HG03558 (cell line): ENCODE results near the gene ACSBG1.

Source experiments
- ATAC-seq: cut with Tn5 transposase; IDR thresholded peaks from one replicate; pipeline ENCODE4 v1.9.1; 2021; ENCODE audit warnings: moderate number of reproducible peaks; ENCODE audit not compliant: unreplicated experiment; ENCODE audit errors: extremely low read depth

The ACSBG1 gene, protein sequence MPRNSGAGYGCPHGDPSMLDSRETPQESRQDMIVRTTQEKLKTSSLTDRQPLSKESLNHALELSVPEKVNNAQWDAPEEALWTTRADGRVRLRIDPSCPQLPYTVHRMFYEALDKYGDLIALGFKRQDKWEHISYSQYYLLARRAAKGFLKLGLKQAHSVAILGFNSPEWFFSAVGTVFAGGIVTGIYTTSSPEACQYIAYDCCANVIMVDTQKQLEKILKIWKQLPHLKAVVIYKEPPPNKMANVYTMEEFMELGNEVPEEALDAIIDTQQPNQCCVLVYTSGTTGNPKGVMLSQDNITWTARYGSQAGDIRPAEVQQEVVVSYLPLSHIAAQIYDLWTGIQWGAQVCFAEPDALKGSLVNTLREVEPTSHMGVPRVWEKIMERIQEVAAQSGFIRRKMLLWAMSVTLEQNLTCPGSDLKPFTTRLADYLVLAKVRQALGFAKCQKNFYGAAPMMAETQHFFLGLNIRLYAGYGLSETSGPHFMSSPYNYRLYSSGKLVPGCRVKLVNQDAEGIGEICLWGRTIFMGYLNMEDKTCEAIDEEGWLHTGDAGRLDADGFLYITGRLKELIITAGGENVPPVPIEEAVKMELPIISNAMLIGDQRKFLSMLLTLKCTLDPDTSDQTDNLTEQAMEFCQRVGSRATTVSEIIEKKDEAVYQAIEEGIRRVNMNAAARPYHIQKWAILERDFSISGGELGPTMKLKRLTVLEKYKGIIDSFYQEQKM

DNA sequence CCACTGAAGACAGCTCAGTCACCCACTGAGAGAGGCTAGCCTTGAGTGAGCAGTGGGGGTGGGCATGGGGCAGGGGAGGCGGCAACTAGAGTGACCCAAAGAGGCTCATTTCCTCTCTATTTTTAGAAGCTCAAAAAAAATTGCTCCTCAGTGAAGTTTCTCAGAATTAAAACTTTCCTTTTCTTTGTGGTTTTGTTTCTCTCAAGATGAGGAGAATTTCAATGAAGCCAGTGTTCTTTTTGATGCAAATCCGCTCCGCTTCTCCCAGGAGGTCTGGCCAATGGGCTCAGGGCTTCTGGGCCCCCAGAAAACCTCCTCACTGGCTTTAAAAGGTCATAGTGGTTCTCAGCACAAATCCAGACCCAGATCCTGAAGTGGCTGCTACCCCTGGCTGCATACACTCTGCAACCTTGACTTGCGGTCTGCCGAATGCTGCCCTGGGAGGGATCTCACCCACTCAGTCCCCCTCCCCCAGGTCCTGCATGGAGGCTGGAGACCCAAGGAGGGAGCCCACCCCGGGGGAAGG, at the start of gene ACSBG1:
Gene ACSBG1, minus strand, starts transcription at position 51 of the 526 bp plus-strand sequence. CDS start 64 bp downstream, outside the sequence.
- ATAC-seq, result no peak

- no peak for ATAC-seq
Measured at GRCh38 chr15:78282324-78282723, 48.0 kb upstream of the ACSBG1 start.

GRCh38 chr15:78280319-78281072, 46.1 kb upstream of the ACSBG1 start:
- ATAC-seq, result no peak

- no peak for ATAC-seq
Measured at GRCh38 chr15:78276064-78276943, 41.9 kb upstream of the ACSBG1 start.

- no peak for ATAC-seq
Measured at GRCh38 chr15:78274994-78275393, 40.6 kb upstream of the ACSBG1 start.

- no peak for ATAC-seq
Measured at GRCh38 chr15:78272776-78273175, 38.4 kb upstream of the ACSBG1 start.

DNA sequence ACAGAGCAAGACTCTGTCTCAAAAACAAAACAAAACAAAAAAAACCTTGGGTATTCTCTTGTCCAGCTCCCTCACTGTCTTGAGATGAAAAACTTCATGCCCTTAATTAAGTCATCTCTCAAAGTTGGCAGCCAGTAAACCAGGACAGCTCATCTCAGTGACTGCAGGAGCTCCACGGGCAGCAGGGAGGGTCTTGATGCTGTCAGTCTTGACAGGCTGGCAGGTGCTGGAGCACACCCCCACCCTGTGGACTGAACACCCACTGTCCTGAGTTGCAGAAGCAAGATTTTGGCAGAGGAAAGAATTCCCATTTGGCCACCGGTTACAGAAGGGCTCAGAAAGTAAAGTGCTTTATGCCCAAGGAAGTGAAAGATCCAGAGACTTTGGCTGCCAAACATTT, 38.0 kb upstream of the ACSBG1 start:
- ATAC-seq, result no peak

GRCh38 chr15:78266806-78267205, 32.4 kb upstream of the ACSBG1 start:
- ATAC-seq, result no peak

DNA sequence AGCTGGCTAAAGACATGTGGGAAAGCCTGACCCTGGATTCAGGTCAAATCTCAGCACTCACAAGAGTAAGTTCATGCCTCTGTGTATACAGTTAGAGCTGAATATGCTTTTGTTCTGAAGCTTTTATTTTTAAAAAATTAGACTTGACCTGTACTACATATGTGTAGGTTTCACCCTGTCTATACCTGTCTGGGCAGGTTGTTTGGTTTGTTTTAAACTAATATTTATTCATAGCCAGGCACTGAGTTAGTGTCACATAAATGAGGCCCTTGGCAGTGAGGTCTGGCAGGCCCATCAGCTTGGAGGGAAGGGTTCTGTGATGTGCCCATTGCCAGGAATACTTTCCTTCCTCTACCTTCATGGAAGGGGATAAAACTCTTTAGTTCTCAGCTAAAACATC, 31.9 kb upstream of the ACSBG1 start:
- ATAC-seq, result no peak

DNA sequence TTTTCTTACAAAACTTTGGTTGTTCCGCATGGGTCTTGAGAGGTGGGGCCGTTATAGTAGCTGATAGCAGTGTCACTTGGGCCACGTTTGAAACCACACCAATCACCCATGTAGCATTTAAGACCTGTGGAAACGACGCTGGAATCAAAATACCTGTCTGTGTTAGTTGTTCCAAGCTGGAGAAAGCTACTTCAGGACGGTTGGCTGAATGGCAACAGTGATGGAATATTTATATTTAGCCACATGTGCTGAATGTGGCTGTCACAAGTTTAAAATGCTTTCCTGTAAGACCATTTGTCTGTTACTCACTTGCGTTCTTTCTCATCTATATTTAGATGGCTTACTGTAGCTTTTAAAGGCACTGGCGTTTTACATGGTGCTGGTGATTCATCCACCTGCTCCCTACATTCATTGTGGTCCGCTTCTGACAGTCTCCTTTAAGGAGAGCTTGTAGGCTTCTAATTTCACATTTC, 31.4 kb upstream of the ACSBG1 start:
- ATAC-seq, result no peak

DNA sequence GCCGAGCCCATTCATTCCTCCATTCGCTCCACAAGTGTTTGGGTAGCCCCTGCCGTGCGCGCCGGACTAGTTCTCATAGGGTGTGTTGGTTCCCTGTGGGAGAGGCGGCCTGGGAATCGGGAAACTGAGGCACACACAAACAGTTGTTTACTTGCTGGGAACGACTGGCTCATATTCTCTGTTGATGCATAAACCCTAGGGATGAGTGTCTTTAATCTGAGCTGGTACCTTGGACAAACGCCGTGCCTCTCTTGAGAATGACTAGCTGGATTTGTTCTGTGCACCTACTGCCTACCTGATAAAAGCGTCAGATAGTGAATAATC, 30.7 kb upstream of the ACSBG1 start:
- no peak for ATAC-seq

GRCh38 chr15:78264304-78265136, 30.2 kb upstream of the ACSBG1 start, which contains the start of gene DNAJA4:
Gene DNAJA4 (plus strand): TSS chr15:78264562. CDS start chr15:78264764, 202 bp downstream.
- no peak for ATAC-seq

DNA sequence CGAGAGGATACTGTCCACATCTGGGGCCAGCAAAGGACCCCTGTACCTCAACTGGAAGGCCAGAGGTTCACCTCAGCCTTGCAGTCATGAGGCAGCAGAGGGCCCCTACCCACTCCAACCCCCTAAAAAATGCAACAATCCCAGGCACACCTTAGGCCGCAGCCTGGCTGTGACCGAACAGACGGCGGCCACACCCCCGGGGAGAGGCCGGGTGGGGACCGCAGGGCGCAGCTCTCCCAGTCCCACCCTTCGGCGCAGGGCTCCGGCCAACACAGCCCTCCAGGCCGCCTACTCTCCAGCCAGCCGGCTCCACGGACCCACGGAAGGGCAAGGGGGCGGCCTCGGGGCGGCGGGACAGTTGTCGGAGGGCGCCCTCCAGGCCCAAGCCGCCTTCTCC, 29.5 kb upstream of the ACSBG1 start:
- ATAC-seq, result no peak

DNA sequence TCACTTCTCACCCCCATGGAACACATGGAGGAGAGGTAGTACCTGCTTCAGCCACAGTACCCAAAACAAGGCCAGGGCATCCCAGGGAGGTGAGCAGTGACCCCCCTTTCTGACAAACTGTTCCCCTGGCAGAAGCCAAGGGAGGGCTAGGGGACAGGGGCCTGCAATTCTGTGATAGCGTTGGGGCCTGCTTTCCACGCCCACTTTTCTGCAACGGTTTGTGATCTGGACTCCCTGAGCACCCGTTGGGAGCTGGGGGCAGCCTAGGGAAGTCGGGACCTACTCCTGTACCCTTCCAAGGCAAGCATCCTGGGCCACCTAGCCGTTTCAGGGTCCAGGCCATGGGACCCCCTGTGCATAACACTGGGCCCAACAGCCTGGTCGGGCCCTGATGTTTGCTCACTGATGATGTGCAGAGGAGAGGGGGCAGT, 29.0 kb upstream of the ACSBG1 start:
- ATAC-seq, result no peak

GRCh38 chr15:78261062-78261461, 26.7 kb upstream of the ACSBG1 start:
- no peak for ATAC-seq

GRCh38 chr15:78260489-78260888, 26.1 kb upstream of the ACSBG1 start:
- ATAC-seq, result no peak

DNA sequence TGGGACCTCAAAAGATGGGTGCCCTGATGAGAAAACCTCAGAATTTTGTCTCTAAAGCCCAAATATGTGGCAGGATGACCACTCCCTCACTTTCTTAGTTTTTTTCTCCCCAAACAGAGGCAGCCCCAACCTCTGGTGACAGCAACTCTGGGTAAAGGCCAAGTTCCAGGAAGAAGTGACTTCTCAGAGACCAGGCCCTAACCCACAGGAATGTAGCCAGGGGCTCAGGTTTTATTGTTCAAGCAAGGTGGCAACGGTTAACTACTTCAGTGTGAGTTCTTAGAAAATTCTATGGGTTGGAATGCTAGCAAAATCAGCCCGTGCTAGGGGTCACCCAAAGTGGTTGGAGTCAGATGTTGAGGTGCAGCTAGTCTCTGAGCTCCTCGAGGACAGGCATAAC, 24.9 kb upstream of the ACSBG1 start:
- ATAC-seq, result no peak

- no peak for ATAC-seq
Measured at GRCh38 chr15:78257681-78258080, 23.3 kb upstream of the ACSBG1 start.

DNA sequence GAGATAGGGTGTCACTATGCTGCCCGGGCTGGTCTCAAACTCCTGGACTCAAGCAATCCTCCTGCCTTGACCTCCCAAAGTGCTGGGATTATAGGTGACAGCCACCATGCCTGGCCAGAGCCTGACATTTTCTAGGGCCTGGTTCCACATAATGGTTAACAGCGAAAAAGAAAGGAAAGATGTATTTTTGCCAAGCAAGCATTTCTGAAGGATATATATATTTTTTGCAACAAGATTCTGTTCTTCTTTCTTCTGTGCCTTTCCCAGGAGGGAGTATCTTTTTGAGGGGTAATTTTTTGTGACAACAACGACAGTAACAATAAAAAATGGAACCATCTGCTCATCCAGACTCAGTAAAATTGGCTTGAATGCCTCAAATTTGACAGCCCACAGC, 21.7 kb upstream of the ACSBG1 start:
- no peak for ATAC-seq
